GM12801 (cell line): ENCODE data around the gene OSBPL2.

Source experiments
- TF ChIP-seq, protein P1 (sequence below): IDR thresholded peaks from one replicate; pipeline ENCODE4 v1.5.1; 2011; ENCODE audit warnings: control low read depth; ENCODE audit not compliant: insufficient read length; ENCODE audit errors: extremely low read depth

Gene OSBPL2

DNA sequence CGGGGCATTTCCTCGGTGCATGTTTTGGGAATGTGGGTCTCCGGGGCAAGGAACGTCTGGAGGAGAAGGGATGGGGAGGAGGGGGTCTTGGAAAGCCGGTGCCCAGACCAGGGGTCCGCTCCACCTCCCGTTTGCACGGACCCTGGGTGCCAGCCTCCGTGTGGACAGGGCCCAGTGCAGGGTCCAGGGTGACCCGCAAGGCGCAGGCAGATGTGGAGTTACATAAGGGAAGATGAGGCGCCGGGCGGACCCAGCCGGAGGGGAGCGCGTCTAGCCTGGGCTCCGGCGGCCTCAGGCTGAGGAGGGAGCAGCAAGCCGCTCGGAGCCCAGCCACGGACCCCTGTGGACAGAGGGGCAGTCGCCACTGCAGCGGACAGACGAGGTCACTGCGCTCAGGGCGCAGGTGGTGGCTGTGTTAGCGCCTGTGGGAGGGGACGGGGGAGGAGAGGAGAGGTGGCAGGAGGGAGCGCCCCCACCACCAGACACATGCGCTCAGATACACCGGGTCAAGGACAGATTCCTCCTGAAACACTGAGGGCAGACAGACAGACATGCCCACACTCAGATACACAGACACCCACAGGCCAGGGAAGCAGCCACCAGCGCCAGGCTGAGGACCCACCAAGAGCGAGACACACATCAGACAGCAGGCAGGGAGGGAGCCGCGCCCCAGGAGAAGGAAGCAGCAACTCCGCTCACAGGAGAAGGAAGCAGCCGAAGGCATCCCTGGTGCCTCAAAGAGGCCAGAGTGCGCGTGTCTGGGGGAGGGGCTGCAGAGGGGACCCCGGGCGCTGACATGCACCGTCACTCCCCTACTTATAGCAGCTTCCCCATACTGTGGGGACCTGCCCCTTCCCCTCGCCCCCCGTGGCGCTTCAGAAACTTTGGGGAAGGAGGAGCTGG, 17.4 kb upstream of the OSBPL2 start:
- TF ChIP-seq, protein P1, sequence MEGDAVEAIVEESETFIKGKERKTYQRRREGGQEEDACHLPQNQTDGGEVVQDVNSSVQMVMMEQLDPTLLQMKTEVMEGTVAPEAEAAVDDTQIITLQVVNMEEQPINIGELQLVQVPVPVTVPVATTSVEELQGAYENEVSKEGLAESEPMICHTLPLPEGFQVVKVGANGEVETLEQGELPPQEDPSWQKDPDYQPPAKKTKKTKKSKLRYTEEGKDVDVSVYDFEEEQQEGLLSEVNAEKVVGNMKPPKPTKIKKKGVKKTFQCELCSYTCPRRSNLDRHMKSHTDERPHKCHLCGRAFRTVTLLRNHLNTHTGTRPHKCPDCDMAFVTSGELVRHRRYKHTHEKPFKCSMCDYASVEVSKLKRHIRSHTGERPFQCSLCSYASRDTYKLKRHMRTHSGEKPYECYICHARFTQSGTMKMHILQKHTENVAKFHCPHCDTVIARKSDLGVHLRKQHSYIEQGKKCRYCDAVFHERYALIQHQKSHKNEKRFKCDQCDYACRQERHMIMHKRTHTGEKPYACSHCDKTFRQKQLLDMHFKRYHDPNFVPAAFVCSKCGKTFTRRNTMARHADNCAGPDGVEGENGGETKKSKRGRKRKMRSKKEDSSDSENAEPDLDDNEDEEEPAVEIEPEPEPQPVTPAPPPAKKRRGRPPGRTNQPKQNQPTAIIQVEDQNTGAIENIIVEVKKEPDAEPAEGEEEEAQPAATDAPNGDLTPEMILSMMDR: no peak

DNA sequence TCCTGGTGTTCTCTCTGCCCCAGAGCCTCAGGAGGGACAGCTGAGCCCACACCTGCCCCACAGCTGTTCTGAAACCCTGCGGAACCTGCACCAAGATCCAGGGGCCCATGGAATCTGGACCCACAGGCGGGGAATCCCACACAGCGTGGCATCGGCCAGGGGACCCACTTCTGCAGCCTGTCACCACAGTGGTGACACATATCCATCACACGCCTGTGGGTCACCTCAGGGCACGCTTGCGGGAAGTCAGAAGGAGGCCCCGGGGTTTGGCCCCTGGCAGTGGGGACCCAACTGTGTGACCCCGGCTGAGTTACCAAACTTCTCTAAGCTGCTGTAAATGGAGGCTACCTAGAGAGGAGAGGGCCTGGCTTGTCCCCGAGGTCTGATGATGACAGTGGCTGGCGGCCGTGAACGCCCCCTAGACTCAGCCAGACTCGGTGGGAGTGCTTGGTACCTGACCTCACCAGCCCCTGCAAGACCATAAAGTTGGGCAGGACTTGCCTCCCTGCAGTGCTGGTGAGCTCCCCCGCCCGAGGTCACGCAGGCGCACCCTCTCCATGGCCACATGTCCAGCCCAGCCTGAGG, 16.0 kb upstream of the OSBPL2 start:
- TF ChIP-seq, protein P1: no peak

GRCh38 chr20:62222972-62223371, 15.3 kb upstream of the OSBPL2 start:
- TF ChIP-seq, protein P1: no peak

DNA sequence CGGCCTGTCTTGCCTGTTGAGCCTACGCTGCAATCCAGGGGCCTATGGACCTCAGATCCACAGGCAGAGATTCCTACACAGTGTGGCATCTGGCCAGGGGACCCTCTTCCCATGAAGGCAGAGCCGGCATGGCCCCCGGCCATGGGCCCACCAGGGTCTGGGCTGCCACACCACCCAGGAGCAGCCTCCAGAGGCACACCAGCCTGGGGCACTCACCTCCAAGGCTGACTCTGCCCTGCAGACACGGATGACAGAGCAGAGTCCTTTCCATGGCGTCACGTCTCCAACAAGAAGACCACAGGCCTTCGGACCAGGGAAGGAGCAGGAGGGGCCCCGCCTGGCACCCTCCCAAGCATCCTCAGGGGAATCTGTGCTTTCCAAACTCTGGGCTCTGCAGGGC, 14.8 kb upstream of the OSBPL2 start:
- TF ChIP-seq, protein P1: no peak

GRCh38 chr20:62224113-62224855, 14.0 kb upstream of the OSBPL2 start:
- TF ChIP-seq, protein P1: no peak

- TF ChIP-seq, protein P1: no peak
Observed at GRCh38 chr20:62225026-62225425, 13.3 kb upstream of the OSBPL2 start.
